GM23338 (cell line): ENCODE measurements around the gene CD99L2.

Source experiments
- CREB1 ChIP-seq: fragments of 250-450 bp; sonication (Bioruptor Pico); IDR thresholded peaks from 2 replicates; pipeline ENCODE4 v1.5.0; 2020; ENCODE audit warnings: low read depth, mild to moderate bottlenecking, moderate library complexity
- EZH2 ChIP-seq: fragments of 200-600 bp; sonication (generic); IDR thresholded peaks from one replicate; pipeline ENCODE4 v1.8.0; 2017; ENCODE audit warnings: antibody characterized with exemption, mild to moderate bottlenecking, low read depth; ENCODE audit not compliant: unreplicated experiment
- EZH2phosphoT487 ChIP-seq: fragments of 200-600 bp; sonication (generic); IDR thresholded peaks from one replicate; pipeline ENCODE4 v1.8.1; 2018; ENCODE audit warnings: antibody characterized with exemption; ENCODE audit not compliant: unreplicated experiment
- JUNB ChIP-seq: IDR thresholded peaks from one replicate; pipeline ENCODE4 v1.6.1; 2016; ENCODE audit warnings: antibody characterized with exemption; ENCODE audit not compliant: unreplicated experiment
- POLR2AphosphoS5 ChIP-seq: IDR thresholded peaks from 2 replicates; pipeline ENCODE4 v1.6.1; 2016; ENCODE audit warnings: antibody characterized with exemption, low read depth
- ZNF114 ChIP-seq: fragments of 250-450 bp; sonication (Bioruptor Pico); IDR thresholded peaks from 2 replicates; pipeline ENCODE4 v1.5.0; 2020; ENCODE audit warnings: mild to moderate bottlenecking, moderate library complexity
- TF ChIP-seq, protein P1 (sequence below), 2 experiments: fragments of 200-600 bp in 1 of 2; sonication (generic) in 1 of 2; conservative IDR thresholded peaks; 2 replicates each; pipeline versions ENCODE4 v1.5.1 to v1.6.1; 2016 to 2017; ENCODE audit warnings: antibody characterized with exemption in 2 of 2, low read depth in 2 of 2, mild to moderate bottlenecking in 2 of 2, moderate library complexity in 1 of 2
- TF ChIP-seq, protein P2 (sequence below): IDR thresholded peaks from one replicate; pipeline ENCODE4 v1.6.1; 2018; ENCODE audit warnings: antibody characterized with exemption; ENCODE audit not compliant: unreplicated experiment
- TF ChIP-seq, protein P3 (sequence below): IDR thresholded peaks from 2 replicates; pipeline ENCODE4 v1.6.1; 2016; ENCODE audit warnings: antibody characterized with exemption

DNA sequence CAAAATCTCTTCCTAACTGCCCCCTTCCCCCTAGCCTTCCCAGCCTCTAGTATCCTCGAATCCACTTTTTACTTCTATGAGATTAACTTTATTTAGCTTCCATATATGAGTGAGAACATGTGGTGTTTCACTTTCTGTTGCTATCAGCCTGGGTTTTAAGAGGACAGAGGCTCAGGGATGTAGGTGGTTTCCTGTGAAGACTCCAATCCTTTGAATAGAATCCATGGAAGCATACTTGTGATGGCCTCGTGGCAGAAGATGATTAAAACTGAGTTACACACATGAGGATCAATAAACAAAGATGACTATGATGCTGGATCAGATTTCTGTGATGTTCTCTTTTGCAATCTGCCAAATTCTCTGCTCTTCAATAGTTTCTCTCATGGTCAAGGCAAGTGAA lies 29.8 kb downstream of the CD99L2 start:
- TF ChIP-seq, protein P1, sequence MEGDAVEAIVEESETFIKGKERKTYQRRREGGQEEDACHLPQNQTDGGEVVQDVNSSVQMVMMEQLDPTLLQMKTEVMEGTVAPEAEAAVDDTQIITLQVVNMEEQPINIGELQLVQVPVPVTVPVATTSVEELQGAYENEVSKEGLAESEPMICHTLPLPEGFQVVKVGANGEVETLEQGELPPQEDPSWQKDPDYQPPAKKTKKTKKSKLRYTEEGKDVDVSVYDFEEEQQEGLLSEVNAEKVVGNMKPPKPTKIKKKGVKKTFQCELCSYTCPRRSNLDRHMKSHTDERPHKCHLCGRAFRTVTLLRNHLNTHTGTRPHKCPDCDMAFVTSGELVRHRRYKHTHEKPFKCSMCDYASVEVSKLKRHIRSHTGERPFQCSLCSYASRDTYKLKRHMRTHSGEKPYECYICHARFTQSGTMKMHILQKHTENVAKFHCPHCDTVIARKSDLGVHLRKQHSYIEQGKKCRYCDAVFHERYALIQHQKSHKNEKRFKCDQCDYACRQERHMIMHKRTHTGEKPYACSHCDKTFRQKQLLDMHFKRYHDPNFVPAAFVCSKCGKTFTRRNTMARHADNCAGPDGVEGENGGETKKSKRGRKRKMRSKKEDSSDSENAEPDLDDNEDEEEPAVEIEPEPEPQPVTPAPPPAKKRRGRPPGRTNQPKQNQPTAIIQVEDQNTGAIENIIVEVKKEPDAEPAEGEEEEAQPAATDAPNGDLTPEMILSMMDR (conservative IDR thresholded peaks at IDR 0.05; ENCODE audit: low read depth in 2 of 2): no peak
- TF ChIP-seq EZH2 (no peak), POLR2AphosphoS5 (no peak), CREB1 (CRISPR knock-in tag) (no peak), EZH2phosphoT487 (no peak), ZNF114 (CRISPR knock-in tag) (no peak), JUNB (no peak)
- TF ChIP-seq, protein P2, sequence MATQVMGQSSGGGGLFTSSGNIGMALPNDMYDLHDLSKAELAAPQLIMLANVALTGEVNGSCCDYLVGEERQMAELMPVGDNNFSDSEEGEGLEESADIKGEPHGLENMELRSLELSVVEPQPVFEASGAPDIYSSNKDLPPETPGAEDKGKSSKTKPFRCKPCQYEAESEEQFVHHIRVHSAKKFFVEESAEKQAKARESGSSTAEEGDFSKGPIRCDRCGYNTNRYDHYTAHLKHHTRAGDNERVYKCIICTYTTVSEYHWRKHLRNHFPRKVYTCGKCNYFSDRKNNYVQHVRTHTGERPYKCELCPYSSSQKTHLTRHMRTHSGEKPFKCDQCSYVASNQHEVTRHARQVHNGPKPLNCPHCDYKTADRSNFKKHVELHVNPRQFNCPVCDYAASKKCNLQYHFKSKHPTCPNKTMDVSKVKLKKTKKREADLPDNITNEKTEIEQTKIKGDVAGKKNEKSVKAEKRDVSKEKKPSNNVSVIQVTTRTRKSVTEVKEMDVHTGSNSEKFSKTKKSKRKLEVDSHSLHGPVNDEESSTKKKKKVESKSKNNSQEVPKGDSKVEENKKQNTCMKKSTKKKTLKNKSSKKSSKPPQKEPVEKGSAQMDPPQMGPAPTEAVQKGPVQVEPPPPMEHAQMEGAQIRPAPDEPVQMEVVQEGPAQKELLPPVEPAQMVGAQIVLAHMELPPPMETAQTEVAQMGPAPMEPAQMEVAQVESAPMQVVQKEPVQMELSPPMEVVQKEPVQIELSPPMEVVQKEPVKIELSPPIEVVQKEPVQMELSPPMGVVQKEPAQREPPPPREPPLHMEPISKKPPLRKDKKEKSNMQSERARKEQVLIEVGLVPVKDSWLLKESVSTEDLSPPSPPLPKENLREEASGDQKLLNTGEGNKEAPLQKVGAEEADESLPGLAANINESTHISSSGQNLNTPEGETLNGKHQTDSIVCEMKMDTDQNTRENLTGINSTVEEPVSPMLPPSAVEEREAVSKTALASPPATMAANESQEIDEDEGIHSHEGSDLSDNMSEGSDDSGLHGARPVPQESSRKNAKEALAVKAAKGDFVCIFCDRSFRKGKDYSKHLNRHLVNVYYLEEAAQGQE: no peak
- TF ChIP-seq, protein P3, sequence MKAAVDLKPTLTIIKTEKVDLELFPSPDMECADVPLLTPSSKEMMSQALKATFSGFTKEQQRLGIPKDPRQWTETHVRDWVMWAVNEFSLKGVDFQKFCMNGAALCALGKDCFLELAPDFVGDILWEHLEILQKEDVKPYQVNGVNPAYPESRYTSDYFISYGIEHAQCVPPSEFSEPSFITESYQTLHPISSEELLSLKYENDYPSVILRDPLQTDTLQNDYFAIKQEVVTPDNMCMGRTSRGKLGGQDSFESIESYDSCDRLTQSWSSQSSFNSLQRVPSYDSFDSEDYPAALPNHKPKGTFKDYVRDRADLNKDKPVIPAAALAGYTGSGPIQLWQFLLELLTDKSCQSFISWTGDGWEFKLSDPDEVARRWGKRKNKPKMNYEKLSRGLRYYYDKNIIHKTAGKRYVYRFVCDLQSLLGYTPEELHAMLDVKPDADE: no peak
